HUES48 (cell line): ENCODE data around the gene RNU5B-1.

Experiments used
- H3K27ac ChIP-seq: one replicate; pipeline ENCODE4 v1.7.0; 2013; ENCODE audit warnings: low read depth, low read length, inconsistent platforms
- H3K27me3 ChIP-seq: 2 replicates; pipeline ENCODE4 v1.6.1; 2013; ENCODE audit warnings: mild to moderate bottlenecking, low read length; ENCODE audit not compliant: control insufficient read depth, insufficient read depth
- H3K36me3 ChIP-seq: 2 replicates; pipeline ENCODE4 v1.6.1; 2013; ENCODE audit warnings: low read length; ENCODE audit not compliant: control insufficient read depth, insufficient read depth
- H3K4me1 ChIP-seq: 2 replicates; pipeline ENCODE4 v1.6.1; 2013; ENCODE audit warnings: mild to moderate bottlenecking, low read length; ENCODE audit not compliant: control insufficient read depth, insufficient read depth
- H3K4me3 ChIP-seq: 2 replicates; pipeline ENCODE4 v1.5.1; 2013; ENCODE audit warnings: mild to moderate bottlenecking, low read depth, low read length
- H3K9ac ChIP-seq: 2 replicates; pipeline ENCODE4 v1.6.1; 2013; ENCODE audit warnings: mild to moderate bottlenecking, low read depth, low read length, moderate library complexity
- H3K9me3 ChIP-seq: 2 replicates; pipeline ENCODE4 v1.6.1; 2013; ENCODE audit warnings: low read length; ENCODE audit not compliant: control insufficient read depth, insufficient read depth

The RNU5B-1 gene

GRCh38 chr15:65310431-65311137 is 6.1 kb downstream of the RNU5B-1 start:
- no peaks in the 10 kb centered on the region for H3K36me3 ChIP-seq
- no peak overlapping the region for H3K4me3 ChIP-seq
- no peak overlapping the region for H3K9ac ChIP-seq
- no peaks in the 10 kb centered on the region for H3K27me3 ChIP-seq
- no peaks in the 10 kb centered on the region for H3K9me3 ChIP-seq
- H3K4me1 ChIP-seq = no peaks in the 10 kb centered on the region
- H3K27ac ChIP-seq = no peak overlapping the region

DNA sequence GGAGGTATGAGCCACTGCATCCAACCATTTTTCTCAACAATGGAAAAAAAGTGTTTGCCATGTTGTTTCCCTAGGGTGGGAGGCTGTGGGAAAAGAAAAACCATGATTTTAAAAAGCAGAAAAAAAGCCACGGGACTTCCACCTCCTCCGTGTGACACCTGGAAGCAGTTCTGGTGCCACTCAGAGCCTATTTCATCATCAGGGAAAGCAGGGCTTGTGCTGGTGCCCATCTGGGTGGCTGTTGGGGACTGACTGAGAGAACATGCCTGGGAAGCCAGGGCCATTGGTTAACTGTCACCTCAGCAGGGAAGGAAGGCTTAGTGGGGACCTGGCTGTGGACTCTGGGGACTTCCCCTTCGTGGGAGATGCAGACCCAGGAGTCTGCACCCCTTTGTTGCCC is 7.3 kb downstream of the RNU5B-1 start:
- no peak overlapping the region for H3K9ac ChIP-seq
- H3K4me1 ChIP-seq = no peaks in the 10 kb centered on the region
- H3K36me3 ChIP-seq = no peaks in the 10 kb centered on the region
- no peaks in the 10 kb centered on the region for H3K27me3 ChIP-seq
- H3K9me3 ChIP-seq = no peaks in the 10 kb centered on the region
- no peak overlapping the region for H3K4me3 ChIP-seq
- H3K27ac ChIP-seq = no peak overlapping the region

GRCh38 chr15:65312400-65312916 is 8.0 kb downstream of the RNU5B-1 start:
- Histone ChIP-seq H3K27me3 (no peaks in the 10 kb centered on the region), H3K9ac (no peak overlapping the region), H3K9me3 (no peaks in the 10 kb centered on the region), H3K4me3 (no peak overlapping the region), H3K36me3 (no peaks in the 10 kb centered on the region), H3K4me1 (no peaks in the 10 kb centered on the region), H3K27ac (no peak overlapping the region)

DNA sequence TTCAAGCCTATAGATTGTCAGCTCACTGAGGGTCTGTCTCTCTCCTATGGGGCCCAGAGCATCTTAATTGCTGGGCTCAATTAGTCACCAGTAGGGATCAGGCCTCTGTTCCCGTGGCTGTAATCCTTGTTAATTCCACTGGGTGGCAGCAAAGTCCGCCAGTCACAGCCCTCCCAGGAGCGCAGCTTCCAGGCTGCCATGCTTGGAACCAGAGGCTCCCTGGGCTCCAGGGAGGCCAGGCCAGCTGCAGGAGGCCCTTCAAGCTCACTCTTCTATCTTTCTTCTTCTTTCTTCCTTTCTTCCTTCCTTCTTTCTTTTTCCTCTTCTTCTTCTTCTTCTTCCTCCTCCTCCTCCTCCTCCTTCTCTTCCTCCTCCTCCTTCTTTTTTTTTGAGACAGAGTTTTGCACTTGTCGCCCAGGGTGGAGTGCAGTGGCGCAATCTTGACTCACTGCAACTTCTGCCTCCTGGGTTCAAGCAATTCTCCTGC is 14.4 kb downstream of the RNU5B-1 start:
- H3K9ac ChIP-seq = no peak overlapping the region
- H3K4me1 ChIP-seq = no peaks in the 10 kb centered on the region
- H3K27ac ChIP-seq = no peak overlapping the region
- no peaks in the 10 kb centered on the region for H3K27me3 ChIP-seq
- H3K36me3 ChIP-seq = no peaks in the 10 kb centered on the region
- H3K4me3 ChIP-seq = no peak overlapping the region
- H3K9me3 ChIP-seq = no peaks in the 10 kb centered on the region

DNA sequence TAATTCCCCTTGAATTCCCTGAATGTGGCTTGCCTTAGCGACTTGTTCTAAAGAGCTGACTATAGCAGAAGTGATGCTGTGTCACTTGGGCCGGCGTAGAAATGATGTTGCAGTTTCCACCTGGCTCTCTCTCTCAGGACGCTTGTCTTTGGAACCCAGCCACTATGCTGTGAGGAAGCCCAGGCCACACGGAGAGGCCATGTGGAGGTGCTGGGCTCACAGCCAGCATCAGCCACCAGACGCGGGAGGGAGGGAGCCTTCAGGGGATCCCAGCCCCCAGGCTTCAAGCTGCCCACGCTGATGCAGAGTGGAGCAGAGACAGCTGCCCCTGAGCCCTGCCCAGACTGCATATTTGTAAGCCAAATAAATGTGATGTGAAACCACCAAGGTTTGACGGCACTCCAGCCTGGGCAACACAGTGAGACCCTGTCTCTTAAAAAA is 18.6 kb downstream of the RNU5B-1 start:
- Histone ChIP-seq H3K27ac (no peak overlapping the region), H3K36me3 (no peaks in the 10 kb centered on the region), H3K27me3 (no peaks in the 10 kb centered on the region), H3K4me1 (peaks cover 5% of the 10 kb centered on the region; the same call in 1 of the 2 replicates), H3K4me3 (no peak overlapping the region), H3K9ac (no peak overlapping the region), H3K9me3 (no peaks in the 10 kb centered on the region)

GRCh38 chr15:65326117-65326526 is 21.6 kb downstream of the RNU5B-1 start:
- Histone ChIP-seq H3K9me3 (no peaks in the 10 kb centered on the region), H3K27ac (peak overlapping the region; percentile 11), H3K9ac (no peak overlapping the region), H3K27me3 (no peaks in the 10 kb centered on the region), H3K4me3 (no peak overlapping the region), H3K4me1 (peaks cover 5% of the 10 kb centered on the region; the same call in 1 of the 2 replicates), H3K36me3 (no peaks in the 10 kb centered on the region)

- H3K9ac ChIP-seq = no peak overlapping the region
- no peaks in the 10 kb centered on the region for H3K27me3 ChIP-seq
- no peak overlapping the region for H3K4me3 ChIP-seq
- no peak overlapping the region for H3K27ac ChIP-seq
- H3K4me1 ChIP-seq = peaks cover 5% of the 10 kb centered on the region; the same call in 1 of the 2 replicates
- H3K36me3 ChIP-seq = no peaks in the 10 kb centered on the region; the same call in 1 of the 2 replicates
- H3K9me3 ChIP-seq = no peaks in the 10 kb centered on the region
These were observed 22.3 kb downstream of the RNU5B-1 start for GRCh38 chr15:65326818-65327217.

- peaks cover 5% of the 10 kb centered on the region; the same call in 1 of the 2 replicates for H3K4me1 ChIP-seq
- H3K9me3 ChIP-seq = no peaks in the 10 kb centered on the region
- no peaks in the 10 kb centered on the region; the same call in 1 of the 2 replicates for H3K36me3 ChIP-seq
- H3K4me3 ChIP-seq = no peak overlapping the region
- H3K27me3 ChIP-seq = no peaks in the 10 kb centered on the region
- H3K9ac ChIP-seq = no peak overlapping the region
- no peak overlapping the region for H3K27ac ChIP-seq
These were observed 23.3 kb downstream of the RNU5B-1 start for GRCh38 chr15:65327651-65328393.

DNA sequence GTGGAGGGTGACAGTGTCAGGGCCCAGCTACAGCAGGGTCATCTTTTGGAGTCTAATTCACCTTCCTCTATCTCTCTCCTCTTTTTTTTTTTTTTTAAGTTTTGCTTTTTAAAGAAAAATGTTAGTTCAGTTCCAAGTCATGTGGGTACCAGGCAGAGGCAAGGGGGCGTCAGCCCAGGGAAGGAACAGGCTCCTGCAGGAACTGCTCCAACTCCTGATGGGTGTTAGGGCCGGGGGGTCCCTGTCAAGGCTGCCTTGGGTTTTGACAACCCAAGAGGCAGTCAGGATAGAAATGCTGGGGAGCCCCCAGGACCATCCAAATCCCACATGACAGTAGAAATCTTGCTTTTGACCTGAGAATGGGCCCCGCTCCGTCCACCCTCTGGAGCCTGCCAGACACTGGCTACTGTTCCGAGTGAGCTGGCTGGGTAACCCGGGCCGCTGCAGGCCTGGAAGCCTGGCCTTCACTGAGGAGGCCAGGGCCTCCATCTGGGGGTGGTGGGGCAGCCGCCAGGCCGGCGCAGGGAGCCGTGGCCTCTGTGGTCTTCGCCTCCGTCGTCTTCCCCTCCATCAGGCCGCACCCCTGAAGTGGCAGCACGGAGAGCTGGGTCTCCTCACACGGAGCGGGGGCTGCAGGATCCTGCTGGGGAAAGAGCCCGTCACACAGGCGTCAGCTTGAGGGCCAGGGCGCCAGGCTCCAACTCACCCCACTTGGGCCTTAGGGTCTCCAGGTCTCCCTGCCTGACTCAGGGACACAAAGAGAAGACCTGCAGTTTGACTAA is 24.2 kb downstream of the RNU5B-1 start:
- H3K9me3 ChIP-seq = no peaks in the 10 kb centered on the region
- no peaks in the 10 kb centered on the region for H3K27me3 ChIP-seq
- H3K36me3 ChIP-seq = no peaks in the 10 kb centered on the region; the same call in 1 of the 2 replicates
- H3K27ac ChIP-seq = no peak overlapping the region
- no peak overlapping the region for H3K4me3 ChIP-seq
- no peak overlapping the region for H3K9ac ChIP-seq
- H3K4me1 ChIP-seq = peaks cover 9% of the 10 kb centered on the region

- Histone ChIP-seq H3K27ac (no peak overlapping the region), H3K9me3 (no peaks in the 10 kb centered on the region), H3K4me3 (no peak overlapping the region), H3K9ac (no peak overlapping the region), H3K4me1 (peaks cover 17% of the 10 kb centered on the region), H3K36me3 (no peaks in the 10 kb centered on the region; the same call in 1 of the 2 replicates), H3K27me3 (no peaks in the 10 kb centered on the region)
These were observed 25.0 kb downstream of the RNU5B-1 start for GRCh38 chr15:65329288-65329983.
